SK-N-MC (cell line): Measurements from ENCODE around the gene SPIRE1.

ENCODE experiments used
- EZH2 ChIP-seq: fragments of 200-600 bp; sonication (generic); IDR thresholded peaks from one replicate; pipeline ENCODE4 v1.6.1; 2017; ENCODE audit warnings: antibody characterized with exemption
- POLR2AphosphoS5 ChIP-seq: IDR thresholded peaks from 2 replicates; pipeline ENCODE4 v1.6.1; 2012; ENCODE audit warnings: mild to moderate bottlenecking, low read depth, low read length, borderline replicate concordance

DNA sequence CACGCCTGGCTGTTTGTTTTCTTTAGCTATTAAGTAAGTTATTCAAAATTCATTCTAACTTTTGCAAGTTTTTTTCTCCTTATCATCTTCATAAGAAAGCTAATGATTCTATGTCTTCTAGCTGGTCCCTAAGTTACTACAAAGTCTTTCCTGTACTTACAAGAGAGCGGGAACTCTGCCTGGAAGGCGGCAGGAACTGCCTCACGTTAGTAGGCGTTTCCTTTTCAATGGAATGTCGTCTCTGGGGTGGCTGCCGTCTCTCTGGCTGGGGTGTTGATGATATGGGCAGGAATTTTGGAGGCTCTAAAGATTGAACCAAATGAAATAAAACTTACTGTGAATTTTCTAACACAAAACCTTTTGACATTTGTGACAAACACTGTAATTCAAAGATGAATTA lies 194.7 kb downstream of the SPIRE1 start:
- no peak for TF ChIP-seq EZH2
- TF ChIP-seq POLR2AphosphoS5: no peak
